ENCODE data around the gene AQR.
"Not testable (repeated sequence)": the region's sequence is repeated elsewhere in the genome, so short reads cannot be mapped to it uniquely, and the experiment has no call there.

The AQR gene

GRCh38 chr15:34952481-34952880 lies 17.1 kb downstream of the AQR start:
- Histone ChIP-seq H3K4me3 (ENCODE audit: low read depth, low read length) (no peak overlapping the region), H3K27ac (no peak overlapping the region), H3K27me3 (replicated peaks) (no peaks in the 10 kb centered on the region), H3K36me3 (replicated peaks) (peaks cover 13% of the 10 kb centered on the region)
- in situ Hi-C loops (cut with HindIII; ENCODE audit: low pct_ligation_motif_present, low sequenced_read_pairs), result no loop called here
- no peak for TF ChIP-seq CTCF (IDR thresholded peaks at IDR 0.05; ENCODE audit: low read depth, low read length, missing control alignments)
- peak; percentile 7 for DNase-seq

- in situ Hi-C loops (cut with HindIII; ENCODE audit: low pct_ligation_motif_present, low sequenced_read_pairs), result no loop called here
- no peak for DNase-seq
- no peak overlapping the region for H3K27ac ChIP-seq
- no peaks in the 10 kb centered on the region for H3K27me3 ChIP-seq (replicated peaks)
- no peak for TF ChIP-seq CTCF (IDR thresholded peaks at IDR 0.05; ENCODE audit: low read depth, low read length, missing control alignments)
- H3K36me3 ChIP-seq (replicated peaks), result peaks cover 13% of the 10 kb centered on the region
- H3K4me3 ChIP-seq (ENCODE audit: low read depth, low read length), result no peak overlapping the region
These were observed 17.5 kb downstream of the AQR start for GRCh38 chr15:34951993-34952392.

- Histone ChIP-seq H3K27me3 (replicated peaks) (no peaks in the 10 kb centered on the region), H3K27ac (no peak overlapping the region), H3K36me3 (replicated peaks) (peaks cover 14% of the 10 kb centered on the region), H3K4me3 (ENCODE audit: low read depth, low read length) (no peak overlapping the region)
- DNase-seq, result no peak
- TF ChIP-seq CTCF (IDR thresholded peaks at IDR 0.05; ENCODE audit: low read depth, low read length, missing control alignments), result no peak
- in situ Hi-C loops (cut with HindIII; ENCODE audit: low pct_ligation_motif_present, low sequenced_read_pairs), result no loop called here
These were observed 24.6 kb downstream of the AQR start for GRCh38 chr15:34944936-34945335.

GRCh38 chr15:34943711-34944110 lies 25.8 kb downstream of the AQR start:
- H3K27me3 ChIP-seq (replicated peaks), result no peaks in the 10 kb centered on the region
- TF ChIP-seq CTCF (IDR thresholded peaks at IDR 0.05; ENCODE audit: low read depth, low read length, missing control alignments), result no peak
- H3K27ac ChIP-seq, result no peak overlapping the region
- DNase-seq, result no peak
- in situ Hi-C loops (cut with HindIII; ENCODE audit: low pct_ligation_motif_present, low sequenced_read_pairs), result no loop called here
- peaks cover 23% of the 10 kb centered on the region for H3K36me3 ChIP-seq (replicated peaks)
- H3K4me3 ChIP-seq (ENCODE audit: low read depth, low read length), result no peak overlapping the region

- H3K27ac ChIP-seq; H3K4me3 ChIP-seq (ENCODE audit: low read depth, low read length); DNase-seq; H3K27me3 ChIP-seq (replicated peaks); in situ Hi-C loops (cut with HindIII; ENCODE audit: low pct_ligation_motif_present, low sequenced_read_pairs): not testable (repeated sequence)
- H3K36me3 ChIP-seq (replicated peaks), result peaks cover 26% of the 10 kb centered on the region
These were observed 26.3 kb downstream of the AQR start for GRCh38 chr15:34943264-34943663.

- TF ChIP-seq CTCF (IDR thresholded peaks at IDR 0.05; ENCODE audit: low read depth, low read length, missing control alignments), result no peak
- H3K36me3 ChIP-seq (replicated peaks), result peaks cover 27% of the 10 kb centered on the region
- in situ Hi-C loops (cut with HindIII; ENCODE audit: low pct_ligation_motif_present, low sequenced_read_pairs), result no loop called here
These were observed 27.2 kb downstream of the AQR start for GRCh38 chr15:34942363-34942762.

More at GRCh38 chr15:34942363-34942762, 27.2 kb downstream of the AQR start:
- Histone ChIP-seq H3K27ac (no peak overlapping the region), H3K27me3 (replicated peaks) (no peaks in the 10 kb centered on the region), H3K4me3 (ENCODE audit: low read depth, low read length) (no peak overlapping the region)
- DNase-seq, result peak; percentile 85

All from brain microvascular endothelial cell (primary cell).